Stimulated activated naive CD8-positive, alpha-beta T cell treated with anti-CD3 and anti-CD28 coated beads, Interleukin-15, amount 100 ng/mL, for 72 hours (primary cell): ENCODE measurements around the gene IQCH.

Experiments
- ATAC-seq: fragments of 150-1000 bp; cut with Tn5 transposase; 2 replicates; pipeline ENCODE4 v1.10.0; 2021; ENCODE audit warnings: mild to moderate bottlenecking, moderate library complexity
- DNase-seq, 2 donors: peaks; one replicate each; pipeline ENCODE4 v3.0.0; 2021 to 2022
- H3K27ac Mint-ChIP-seq, 2 donors: one replicate each; pipeline ENCODE4 v1.8.0; 2022; ENCODE audit warnings: mild to moderate bottlenecking in 2 of 2, mixed read lengths in 2 of 2, moderate library complexity in 2 of 2
- H3K27me3 Mint-ChIP-seq: one replicate; pipeline ENCODE4 v1.8.0; 2022; ENCODE audit warnings: mixed read lengths
- H3K4me1 Mint-ChIP-seq: one replicate; pipeline ENCODE4 v1.8.0; 2022; ENCODE audit warnings: mild to moderate bottlenecking, mixed read lengths
- H3K4me3 Mint-ChIP-seq, 2 donors: one replicate each; pipeline ENCODE4 v1.8.0; 2022; ENCODE audit warnings: mild to moderate bottlenecking in 2 of 2, mixed read lengths in 2 of 2, moderate library complexity in 1 of 2
- H3K9me3 Mint-ChIP-seq, 2 donors: one replicate each; pipeline ENCODE4 v1.8.0; 2022; ENCODE audit warnings: mixed read lengths in 2 of 2

Gene IQCH

DNA sequence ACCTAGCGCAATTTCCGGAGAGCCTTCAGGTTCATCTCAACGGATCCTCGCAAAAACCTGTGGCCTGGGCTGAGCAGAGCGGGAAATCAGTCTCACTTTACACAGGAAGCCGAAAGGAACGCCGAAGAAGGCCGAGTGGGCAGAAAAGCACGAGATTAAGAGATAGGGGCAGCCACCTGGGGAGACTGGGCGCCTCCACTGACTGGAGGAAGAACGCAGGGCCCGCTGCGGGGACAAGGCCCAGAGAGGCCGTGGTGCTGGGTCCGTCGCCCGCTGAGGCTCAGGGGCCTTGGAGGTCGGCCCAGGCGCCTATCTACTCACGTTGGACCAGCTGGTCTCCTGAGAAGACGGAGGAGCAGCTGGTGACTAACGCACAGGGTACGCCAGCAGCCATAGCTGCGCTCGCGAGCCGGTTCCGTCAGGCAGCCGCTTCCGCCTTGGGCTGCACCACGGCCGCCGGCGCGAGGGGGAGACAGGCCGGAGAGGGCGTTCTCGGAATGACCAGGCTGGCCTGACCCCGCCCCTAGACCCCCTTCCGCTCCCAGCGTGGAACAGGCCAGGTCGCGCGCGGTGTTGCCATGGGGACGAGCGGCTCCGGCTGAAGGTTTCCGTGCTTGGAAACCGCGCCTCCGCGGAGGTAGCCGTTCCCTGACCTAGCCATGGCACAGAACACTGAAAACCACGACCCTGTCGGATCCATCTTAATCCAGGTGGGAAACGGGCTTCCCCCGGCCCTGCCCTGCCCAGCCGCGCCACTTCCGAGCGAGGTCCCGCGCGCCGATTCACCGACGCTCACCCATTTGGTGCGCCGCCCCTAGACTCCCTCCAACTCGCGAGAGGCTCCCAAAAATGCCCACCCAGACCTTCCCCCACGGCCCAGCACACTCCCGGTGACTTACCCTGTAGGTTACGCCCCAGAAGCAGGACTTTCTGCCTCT lies at the start of gene IQCH, which contains the start of gene AAGAB:
Gene IQCH (plus strand): TSS at position 549 of the 938 bp plus-strand sequence. CDS start 111 bp downstream, at position 660.
Gene AAGAB (minus strand): TSS at position 424 of the 938 bp plus-strand sequence. CDS start 30 bp downstream, at position 394.
- Mint-ChIP-seq H3K9me3 (no peaks in the 10 kb centered on the region), H3K27me3 (peaks cover 11% of the 10 kb centered on the region), H3K4me3 (peak within 1 kb of the TSS; percentile 97), H3K4me1 (peaks cover 47% of the 10 kb centered on the region), H3K27ac (peak within 1 kb of the TSS; percentile 97 to 98)
- ATAC-seq = peak; percentile 97
- DNase-seq = peak; percentile 99

DNA sequence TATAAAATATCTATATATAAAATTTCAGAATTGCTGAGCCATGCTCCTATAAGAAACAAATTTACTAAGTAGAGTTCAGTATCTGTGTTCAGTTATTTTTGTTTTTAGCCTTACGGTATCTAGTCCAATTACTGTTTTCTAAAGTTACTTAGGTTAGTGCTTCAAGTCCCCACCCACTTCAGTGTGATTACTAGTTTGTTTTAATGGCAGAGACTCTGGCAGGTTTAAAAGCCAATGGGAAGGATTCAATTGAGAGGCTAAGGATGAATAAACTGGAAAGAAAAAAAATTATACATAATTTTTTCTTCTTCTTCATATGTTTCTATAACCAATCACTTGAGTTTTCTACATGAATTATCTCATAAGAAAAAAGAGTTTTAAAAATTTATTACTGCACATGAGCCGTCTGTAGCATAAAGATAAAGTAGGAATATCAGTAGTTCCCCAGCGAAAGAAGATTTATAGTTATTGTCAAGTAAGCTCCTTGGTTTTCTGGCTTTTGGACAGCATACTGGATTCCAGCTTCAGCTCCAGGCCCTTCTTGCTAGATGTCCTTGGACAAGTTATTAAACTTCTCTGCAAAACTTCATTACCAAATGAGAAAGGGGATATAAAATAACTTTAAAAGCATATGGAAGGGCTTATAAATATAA lies 46.9 kb upstream of the IQCH start:
- H3K4me3 Mint-ChIP-seq = no peak overlapping the region
- no peaks in the 10 kb centered on the region for H3K4me1 Mint-ChIP-seq
- ATAC-seq = no peak
- DNase-seq = no peak
- no peaks in the 10 kb centered on the region for H3K27me3 Mint-ChIP-seq
- no peaks in the 10 kb centered on the region for H3K9me3 Mint-ChIP-seq
- no peak overlapping the region for H3K27ac Mint-ChIP-seq

DNA sequence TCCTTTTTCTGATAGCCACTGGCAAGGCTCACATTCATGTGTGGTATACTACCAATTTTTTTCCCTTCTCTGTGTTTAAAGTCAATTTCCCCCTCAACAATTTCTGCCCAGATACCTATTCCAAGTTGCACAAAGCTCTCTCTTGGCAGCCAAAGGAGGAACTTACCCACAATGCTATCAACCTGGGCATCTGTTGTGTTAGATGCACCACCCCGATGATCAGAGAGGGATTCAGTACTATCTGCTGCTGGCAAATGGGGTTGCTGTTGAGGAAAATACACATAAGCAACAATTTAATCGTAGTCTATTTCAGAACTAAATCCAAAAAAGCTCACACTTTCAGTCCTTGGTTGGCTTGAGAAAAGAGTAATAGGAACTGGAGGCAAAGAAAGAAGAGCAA lies 46.2 kb upstream of the IQCH start:
- DNase-seq = no peak
- H3K9me3 Mint-ChIP-seq = no peaks in the 10 kb centered on the region
- no peak overlapping the region for H3K4me3 Mint-ChIP-seq
- H3K4me1 Mint-ChIP-seq = no peaks in the 10 kb centered on the region
- ATAC-seq = no peak
- no peaks in the 10 kb centered on the region for H3K27me3 Mint-ChIP-seq
- H3K27ac Mint-ChIP-seq = no peak overlapping the region

DNA sequence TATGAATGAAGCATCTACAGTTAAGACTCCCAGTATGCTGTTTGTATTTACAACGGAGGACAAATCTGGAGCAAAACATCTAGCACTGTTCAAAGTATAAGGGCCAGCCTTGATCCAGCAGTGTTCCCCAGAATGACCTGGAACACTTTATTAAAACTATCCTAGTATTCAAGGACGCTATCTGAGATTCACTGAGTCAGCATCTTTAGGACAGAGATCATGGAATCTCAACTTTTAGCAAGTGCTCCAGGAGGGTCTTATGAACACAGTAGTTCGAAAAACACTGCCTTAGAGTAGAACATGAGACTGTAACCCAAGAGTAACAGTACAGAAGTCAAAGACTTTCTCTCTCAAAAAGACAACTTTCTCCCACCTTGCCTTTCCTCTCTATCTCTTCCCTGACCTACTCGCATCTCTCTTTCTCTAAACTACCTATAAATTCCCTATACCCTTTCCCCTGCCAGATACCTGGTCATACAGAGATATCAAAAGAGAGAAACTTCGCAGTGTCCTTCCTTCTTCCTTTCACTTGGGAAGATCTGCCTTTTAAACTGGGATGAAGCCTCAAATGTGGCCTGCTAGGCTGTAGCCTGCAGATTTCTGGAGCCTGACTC lies 43.9 kb upstream of the IQCH start:
- DNase-seq (no peak), ATAC-seq (no peak)
- Mint-ChIP-seq H3K27me3 (no peaks in the 10 kb centered on the region), H3K4me1 (no peaks in the 10 kb centered on the region), H3K9me3 (no peaks in the 10 kb centered on the region), H3K27ac (peak overlapping the region in 1 of 2 donors; percentile 12), H3K4me3 (no peak overlapping the region)

DNA sequence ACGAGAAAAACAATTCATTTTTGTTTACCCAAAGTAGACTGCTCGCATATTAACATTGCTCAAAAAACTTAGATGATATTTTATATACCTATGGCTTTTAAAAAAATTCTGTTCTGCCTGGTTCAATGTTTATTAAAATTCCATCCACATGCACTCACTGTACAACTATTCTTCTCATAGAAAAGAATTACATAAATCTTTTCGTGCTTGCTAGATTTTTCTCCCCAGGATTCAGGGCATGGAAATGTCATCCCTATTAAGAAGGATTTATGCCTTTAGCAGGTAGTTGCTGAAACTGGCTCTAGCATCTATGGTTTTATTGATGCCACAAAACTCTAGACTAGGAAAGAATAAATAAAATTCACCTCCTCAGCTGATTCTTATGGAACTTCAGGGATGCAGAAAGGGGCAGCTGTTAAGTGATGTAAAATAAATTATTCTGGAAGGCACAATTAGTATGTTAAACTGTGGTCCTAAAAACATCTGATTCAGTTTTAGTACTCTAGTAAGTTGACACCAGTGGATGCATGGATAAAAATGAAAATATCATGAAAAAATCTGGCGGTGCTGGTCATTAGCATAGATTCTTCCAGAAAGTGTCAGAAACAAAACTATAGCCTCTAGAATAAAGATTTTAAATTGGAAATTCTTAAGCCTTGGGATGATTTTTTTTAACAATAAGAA lies 41.8 kb upstream of the IQCH start:
- no peaks in the 10 kb centered on the region for H3K27me3 Mint-ChIP-seq
- no peak overlapping the region for H3K4me3 Mint-ChIP-seq
- no peaks in the 10 kb centered on the region for H3K9me3 Mint-ChIP-seq
- ATAC-seq (no peak), DNase-seq (no peak)
- no peaks in the 10 kb centered on the region for H3K4me1 Mint-ChIP-seq
- H3K27ac Mint-ChIP-seq = no peak overlapping the region

DNA sequence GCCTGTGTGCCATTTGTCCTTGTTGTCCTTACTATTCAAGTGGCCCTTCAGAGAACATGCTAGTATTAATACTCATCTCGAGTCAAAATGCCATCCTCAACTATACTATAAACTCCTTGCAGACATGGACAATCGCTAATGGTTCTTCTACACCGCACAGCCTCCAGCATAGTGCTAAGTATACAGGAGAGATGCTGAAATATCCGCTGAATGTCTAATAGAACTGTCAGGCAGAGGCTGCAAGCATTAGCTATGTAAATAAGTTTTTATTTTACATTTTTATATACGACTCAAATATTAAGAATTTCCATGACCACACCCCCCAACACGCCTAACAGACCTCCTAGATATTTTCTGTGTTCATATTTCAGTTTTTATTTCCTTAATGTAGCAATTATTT lies 39.5 kb upstream of the IQCH start:
- Mint-ChIP-seq H3K27ac (no peak overlapping the region), H3K4me1 (no peaks in the 10 kb centered on the region), H3K9me3 (no peaks in the 10 kb centered on the region), H3K27me3 (no peaks in the 10 kb centered on the region), H3K4me3 (no peak overlapping the region)
- DNase-seq (no peak), ATAC-seq (no peak)

DNA sequence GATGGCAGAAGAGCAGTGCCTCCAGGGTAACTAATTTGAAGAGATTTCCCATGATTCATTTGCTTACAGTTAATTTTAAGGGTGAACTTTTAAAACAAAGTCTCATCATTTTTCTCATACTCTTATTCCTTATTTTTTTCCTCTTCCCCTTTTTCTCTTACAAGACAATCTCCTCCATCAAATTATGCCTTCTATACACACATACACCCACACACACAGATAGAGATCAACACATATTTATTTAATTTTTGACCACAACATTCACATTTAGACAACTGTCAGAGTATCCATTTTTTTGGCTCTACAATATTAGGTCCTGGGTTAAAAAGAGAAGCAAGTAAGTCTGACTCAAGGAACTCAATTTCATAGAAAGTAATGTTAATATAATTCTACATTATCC lies 37.7 kb upstream of the IQCH start:
- DNase-seq (no peak), ATAC-seq (no peak)
- H3K27me3 Mint-ChIP-seq = no peaks in the 10 kb centered on the region
- H3K4me1 Mint-ChIP-seq = no peaks in the 10 kb centered on the region
- H3K4me3 Mint-ChIP-seq = no peak overlapping the region
- H3K27ac Mint-ChIP-seq = peak overlapping the region in 1 of 2 donors; percentile 5
- H3K9me3 Mint-ChIP-seq = no peaks in the 10 kb centered on the region

DNA sequence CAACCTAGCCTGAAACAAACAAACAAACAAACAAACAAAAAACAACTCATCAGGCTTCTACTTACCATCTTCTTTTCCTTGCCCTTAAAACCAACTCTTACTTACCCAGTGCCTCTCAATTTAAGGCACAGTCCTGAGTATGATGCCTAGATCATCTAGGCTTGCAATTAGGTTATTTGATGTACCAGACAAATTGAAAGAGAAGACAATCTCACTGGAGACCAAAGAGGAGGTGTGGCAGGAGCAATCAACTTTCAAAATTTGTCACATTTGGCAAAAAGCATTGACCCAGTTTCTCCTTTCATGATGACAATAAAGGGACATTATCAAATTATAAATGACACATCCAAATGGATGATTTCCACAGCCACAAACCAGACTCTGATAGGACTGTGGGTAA lies 36.2 kb upstream of the IQCH start:
- H3K27ac Mint-ChIP-seq = no peak overlapping the region
- ATAC-seq (no peak), DNase-seq (no peak)
- no peaks in the 10 kb centered on the region for H3K27me3 Mint-ChIP-seq
- no peak overlapping the region for H3K4me3 Mint-ChIP-seq
- no peaks in the 10 kb centered on the region for H3K4me1 Mint-ChIP-seq
- H3K9me3 Mint-ChIP-seq = no peaks in the 10 kb centered on the region

DNA sequence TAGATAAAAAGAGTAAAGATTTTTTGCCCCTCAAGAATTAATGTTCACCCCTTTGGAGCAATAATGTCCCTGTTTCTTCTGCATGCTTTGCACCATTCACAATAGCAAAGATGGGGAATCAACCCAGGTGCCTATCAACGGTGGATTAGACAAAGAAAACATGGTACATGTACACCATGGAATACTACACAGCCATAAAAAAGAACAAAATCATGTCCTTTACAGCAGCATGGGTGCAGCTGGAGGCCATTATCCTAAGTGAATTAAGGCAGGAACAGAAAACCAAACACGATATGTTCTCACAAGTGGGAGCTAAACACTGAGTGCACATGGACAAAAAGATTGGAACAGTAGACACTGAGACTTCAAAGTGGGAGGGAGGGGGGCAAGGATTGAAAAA lies 35.3 kb upstream of the IQCH start:
- Mint-ChIP-seq H3K27me3 (no peaks in the 10 kb centered on the region), H3K4me1 (no peaks in the 10 kb centered on the region), H3K4me3 (no peak overlapping the region), H3K9me3 (no peaks in the 10 kb centered on the region), H3K27ac (no peak overlapping the region)
- no peak for ATAC-seq
- no peak for DNase-seq

DNA sequence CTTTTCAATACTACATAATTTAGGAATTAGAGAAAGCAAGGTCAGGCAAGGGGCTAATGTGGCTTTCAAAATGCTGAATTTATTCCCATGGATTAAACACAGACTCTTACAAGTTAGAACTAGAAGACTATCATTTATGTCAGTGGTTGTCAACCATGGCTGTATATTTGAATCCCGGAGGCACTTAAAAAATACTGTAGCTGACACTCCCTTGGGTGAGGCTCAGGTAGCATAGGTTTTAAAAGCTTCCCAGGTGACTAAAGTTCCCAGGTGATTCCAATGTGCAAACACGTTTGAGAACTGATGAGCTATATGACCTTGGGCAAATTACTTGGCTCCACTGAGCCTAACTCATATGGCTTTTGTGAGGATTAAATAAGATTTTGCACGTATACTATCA lies 29.7 kb upstream of the IQCH start:
- Mint-ChIP-seq H3K27me3 (no peaks in the 10 kb centered on the region), H3K9me3 (no peaks in the 10 kb centered on the region), H3K4me1 (peaks cover 9% of the 10 kb centered on the region), H3K4me3 (no peak overlapping the region), H3K27ac (no peak overlapping the region)
- ATAC-seq = no peak
- DNase-seq = no peak

DNA sequence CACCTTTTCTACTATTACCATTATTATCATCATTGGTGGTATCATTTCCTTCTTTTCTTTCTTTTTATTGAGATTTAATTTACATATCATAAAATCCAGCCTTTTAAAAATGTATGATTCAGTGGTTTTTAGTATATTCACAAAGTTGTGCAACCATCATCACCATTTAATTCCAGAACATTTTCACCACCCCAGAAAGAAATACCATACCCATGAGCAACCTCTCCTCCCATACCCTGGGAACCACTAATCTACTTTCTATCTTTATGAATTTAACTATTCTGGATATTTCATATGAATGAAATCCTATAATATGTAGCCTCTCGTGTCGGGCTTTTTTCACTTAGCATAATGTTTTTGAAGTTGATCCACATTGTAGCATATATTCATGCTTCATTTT lies 29.2 kb upstream of the IQCH start:
- no peaks in the 10 kb centered on the region for H3K27me3 Mint-ChIP-seq
- no peak overlapping the region for H3K4me3 Mint-ChIP-seq
- ATAC-seq = no peak
- DNase-seq = no peak
- H3K27ac Mint-ChIP-seq = no peak overlapping the region
- H3K4me1 Mint-ChIP-seq = peaks cover 9% of the 10 kb centered on the region
- H3K9me3 Mint-ChIP-seq = no peaks in the 10 kb centered on the region

DNA sequence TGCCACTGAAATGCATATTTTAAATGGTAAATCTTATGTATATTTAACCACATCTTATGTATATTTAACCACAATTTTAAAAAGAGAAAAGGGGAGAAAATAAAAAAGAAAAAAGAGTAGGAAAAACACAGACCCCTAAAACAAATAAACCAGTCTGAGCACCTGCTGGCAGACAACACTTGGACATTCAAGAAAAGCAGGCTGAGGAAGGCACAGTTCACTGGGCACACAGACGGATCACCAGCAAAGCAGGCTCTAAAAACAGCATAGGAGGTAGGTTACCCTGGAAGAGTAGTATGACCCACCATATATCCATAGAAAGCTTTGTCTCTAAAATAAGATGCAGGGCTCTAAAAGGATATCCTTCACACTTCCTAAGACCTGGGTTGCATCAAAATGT lies 27.2 kb upstream of the IQCH start:
- Mint-ChIP-seq H3K27me3 (no peaks in the 10 kb centered on the region), H3K4me3 (no peak overlapping the region), H3K4me1 (peaks cover 9% of the 10 kb centered on the region), H3K27ac (no peak overlapping the region), H3K9me3 (no peaks in the 10 kb centered on the region)
- ATAC-seq = no peak
- DNase-seq = no peak

DNA sequence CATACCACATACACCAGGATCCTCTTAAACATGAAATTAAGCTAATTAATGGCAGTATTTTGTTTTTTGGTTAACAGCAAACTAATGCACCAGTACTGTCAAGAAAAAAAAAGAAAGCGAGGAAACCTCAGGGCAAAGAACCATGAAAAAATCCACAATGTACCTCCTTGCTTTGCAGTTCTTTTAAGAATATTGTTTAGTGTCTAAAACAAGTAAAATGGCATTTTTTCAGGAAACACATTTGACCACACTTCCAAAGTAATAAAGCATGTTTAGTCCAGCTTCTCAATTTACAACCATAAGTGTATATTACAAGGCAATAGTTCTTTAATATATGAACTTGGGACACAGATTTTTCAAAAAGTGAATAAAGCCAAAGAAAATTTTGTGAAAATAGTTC lies 26.7 kb upstream of the IQCH start:
- DNase-seq (no peak), ATAC-seq (no peak)
- Mint-ChIP-seq H3K4me3 (no peak overlapping the region), H3K27ac (no peak overlapping the region), H3K9me3 (no peaks in the 10 kb centered on the region), H3K4me1 (peaks cover 9% of the 10 kb centered on the region), H3K27me3 (no peaks in the 10 kb centered on the region)

DNA sequence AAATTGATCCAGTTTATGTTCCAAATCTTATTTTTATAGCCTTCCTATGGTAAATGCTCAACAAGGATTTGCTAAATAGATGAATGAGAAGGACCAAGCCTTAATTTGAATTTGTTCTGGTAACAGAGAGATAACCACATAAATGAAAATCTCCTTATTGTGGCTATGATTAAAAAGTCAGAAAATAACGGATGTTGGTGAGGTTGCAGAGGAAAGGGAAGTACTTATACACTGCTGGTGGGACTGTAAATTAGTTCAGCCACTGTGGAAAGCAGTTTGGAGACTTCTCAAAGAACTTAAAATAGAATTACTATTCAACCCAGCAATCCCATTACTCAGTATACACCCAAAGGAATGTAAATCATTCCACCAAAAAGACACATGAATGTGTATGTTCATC lies 26.3 kb upstream of the IQCH start:
- Mint-ChIP-seq H3K4me3 (no peak overlapping the region), H3K4me1 (peaks cover 9% of the 10 kb centered on the region), H3K9me3 (no peaks in the 10 kb centered on the region), H3K27ac (no peak overlapping the region), H3K27me3 (no peaks in the 10 kb centered on the region)
- no peak for ATAC-seq
- DNase-seq = no peak

DNA sequence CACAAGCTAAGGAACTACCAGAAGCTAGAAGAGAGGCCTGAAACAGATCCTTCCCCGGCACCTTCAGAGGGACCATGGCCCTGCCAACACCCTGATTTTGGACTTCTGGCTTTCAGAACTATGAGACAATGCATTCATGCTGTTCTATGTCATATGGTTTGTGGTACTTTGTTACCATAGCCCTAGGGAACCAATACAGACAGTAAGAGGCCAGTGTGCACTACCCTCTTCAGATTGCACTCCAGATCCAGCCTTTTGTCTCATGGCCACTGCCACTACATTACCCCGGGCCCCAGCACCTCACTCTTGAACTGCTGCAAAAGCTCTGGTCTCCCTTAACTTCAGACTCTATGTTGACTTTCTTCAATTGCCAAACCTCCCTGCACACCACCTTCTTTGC lies 24.1 kb upstream of the IQCH start:
- Mint-ChIP-seq H3K4me3 (no peak overlapping the region), H3K4me1 (peaks cover 9% of the 10 kb centered on the region), H3K27me3 (no peaks in the 10 kb centered on the region), H3K9me3 (no peaks in the 10 kb centered on the region), H3K27ac (no peak overlapping the region)
- no peak for DNase-seq
- no peak for ATAC-seq
